ENCODE results near the gene ZNF814.
"Not testable (repeated sequence)": the region's sequence is repeated elsewhere in the genome, so short reads cannot be mapped to it uniquely, and the experiment has no call there.

ZNF814 gene

DNA sequence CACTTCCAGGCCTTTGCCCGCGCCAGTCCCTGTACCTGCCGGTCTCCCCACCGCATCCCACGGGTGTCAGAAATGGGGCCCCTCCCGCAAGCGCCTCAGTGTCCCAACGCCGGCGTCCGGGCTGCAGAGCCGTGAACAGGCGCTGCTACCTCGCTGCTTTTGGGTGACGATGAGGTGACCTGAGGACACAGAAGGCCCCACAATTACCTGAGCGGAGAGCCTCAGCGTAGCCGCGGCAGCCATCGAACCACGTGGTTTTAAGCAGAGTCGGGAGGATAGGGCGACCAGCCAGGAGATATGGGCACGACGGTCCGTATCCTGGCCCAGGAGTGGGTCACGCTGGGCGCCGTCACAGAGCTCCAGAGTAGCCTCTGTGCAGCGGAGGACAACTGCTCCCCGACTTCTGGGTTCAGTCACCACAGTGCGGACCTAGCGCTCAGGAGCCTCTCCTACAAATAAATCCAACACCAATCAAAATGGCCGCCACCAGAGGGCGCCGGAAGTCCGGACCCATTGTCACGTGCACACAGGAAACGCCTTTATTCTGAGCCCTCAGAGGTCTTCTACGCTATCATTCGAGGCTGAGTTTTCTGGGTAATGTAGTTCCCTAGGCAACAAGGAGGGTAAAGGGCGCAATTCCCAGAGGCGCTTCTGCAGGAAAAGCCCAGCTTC is at the start of gene ZNF814:
Gene ZNF814, minus strand, starts transcription at position 478 of the 672 bp plus-strand sequence. Its CDS starts 235 bp downstream, at position 243.
- peak; percentile 80 for FAIRE-seq

DNA sequence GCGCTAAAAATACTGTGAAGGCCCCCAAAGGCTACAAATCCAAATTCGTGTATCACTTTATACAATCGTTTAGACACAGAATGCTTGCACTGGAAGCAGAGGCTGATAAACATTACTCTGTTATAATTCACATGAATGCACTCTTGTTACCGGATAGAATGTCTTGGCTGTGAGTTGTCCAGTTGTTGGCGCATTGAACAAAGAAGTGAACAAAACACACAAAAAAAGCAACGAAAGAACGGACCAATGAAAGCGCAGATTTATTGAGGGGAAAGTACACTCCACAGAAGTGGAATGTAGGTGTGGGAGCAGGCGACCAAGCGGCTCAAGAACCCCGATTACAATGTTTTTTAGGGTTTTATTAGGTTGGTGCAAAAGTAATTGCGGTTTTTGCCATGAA is 46.9 kb upstream of the ZNF814 start:
- FAIRE-seq: no peak

DNA sequence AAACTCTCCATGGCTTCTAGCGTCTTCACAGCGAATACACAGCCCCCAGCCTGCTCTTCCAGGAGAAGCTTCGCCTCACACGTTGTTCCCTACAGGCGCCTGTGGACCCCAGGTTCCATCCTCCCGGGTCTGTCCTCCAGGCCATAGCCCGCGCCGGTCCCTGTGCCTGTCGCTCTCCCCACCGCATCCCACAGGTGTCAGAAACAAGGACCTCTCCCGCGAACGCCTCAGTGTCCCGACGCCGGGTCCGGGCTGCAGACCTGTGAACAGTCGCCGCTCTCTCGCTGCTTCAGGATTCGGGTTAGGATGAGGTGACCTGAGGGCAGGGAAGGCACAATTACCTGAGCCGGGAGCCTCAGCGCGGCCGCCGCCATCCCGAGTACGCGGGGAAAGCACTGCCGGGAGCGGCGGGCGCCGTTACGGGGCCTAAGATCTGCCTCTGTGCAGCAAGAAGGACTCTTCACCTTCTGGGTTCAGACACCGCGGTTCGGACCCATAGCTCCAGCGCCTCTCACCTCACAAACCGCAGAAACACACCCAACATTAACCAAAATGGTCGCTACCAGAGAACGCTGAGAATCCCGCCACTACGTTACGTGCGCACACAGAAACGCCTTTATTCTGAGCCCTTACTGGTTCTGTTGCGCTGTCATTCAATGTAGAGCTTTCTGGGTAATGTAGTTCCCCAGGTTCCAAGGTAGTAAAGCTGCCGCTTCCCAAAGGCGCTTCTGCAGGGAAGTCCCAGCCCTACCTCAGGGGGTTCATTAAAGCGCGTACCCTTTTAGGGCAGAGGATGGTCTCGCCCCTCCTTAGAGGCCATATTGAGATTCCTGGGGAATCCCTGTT is 46.2 kb upstream of the ZNF814 start, which contains the start of gene ZNF418:
Gene ZNF418, minus strand, starts transcription at position 583 of the 846 bp plus-strand sequence. CDS start 1,580 bp downstream, outside the sequence.
- peak; percentile 70 for FAIRE-seq

- no peak for FAIRE-seq
Measured at GRCh38 chr19:57927587-57927986, 38.8 kb upstream of the ZNF814 start.

GRCh38 chr19:57916168-57916995 is 27.5 kb upstream of the ZNF814 start, which contains the start of gene ZNF417:
TSS of gene ZNF417 (minus strand) at chr19:57916592. CDS start at chr19:57916411, 181 bp downstream.
- peak; percentile 98 for FAIRE-seq

GRCh38 chr19:57914531-57914930 is 25.7 kb upstream of the ZNF814 start:
- FAIRE-seq: no peak

GRCh38 chr19:57907394-57907793 is 18.6 kb upstream of the ZNF814 start:
- FAIRE-seq: no peak

DNA sequence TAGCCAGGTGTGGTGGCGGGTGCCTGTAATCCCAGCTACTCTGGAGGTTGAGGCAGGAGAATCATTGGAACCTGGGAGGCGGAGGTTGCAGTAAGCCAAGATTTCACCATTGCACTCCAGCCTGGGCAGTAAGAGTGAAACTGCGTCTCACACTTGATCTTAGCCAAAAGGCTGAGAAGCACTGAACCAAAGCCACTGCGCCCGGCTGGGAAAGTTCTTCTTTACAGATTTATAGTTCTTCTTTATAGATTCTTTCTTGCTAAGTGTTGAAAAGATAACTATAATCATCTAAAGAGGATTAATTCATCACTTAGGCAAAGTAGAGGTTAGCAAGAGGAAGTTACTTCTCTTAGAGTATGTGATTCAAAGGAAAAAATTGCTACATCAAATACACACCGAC is 16.4 kb upstream of the ZNF814 start:
- no peak for FAIRE-seq

DNA sequence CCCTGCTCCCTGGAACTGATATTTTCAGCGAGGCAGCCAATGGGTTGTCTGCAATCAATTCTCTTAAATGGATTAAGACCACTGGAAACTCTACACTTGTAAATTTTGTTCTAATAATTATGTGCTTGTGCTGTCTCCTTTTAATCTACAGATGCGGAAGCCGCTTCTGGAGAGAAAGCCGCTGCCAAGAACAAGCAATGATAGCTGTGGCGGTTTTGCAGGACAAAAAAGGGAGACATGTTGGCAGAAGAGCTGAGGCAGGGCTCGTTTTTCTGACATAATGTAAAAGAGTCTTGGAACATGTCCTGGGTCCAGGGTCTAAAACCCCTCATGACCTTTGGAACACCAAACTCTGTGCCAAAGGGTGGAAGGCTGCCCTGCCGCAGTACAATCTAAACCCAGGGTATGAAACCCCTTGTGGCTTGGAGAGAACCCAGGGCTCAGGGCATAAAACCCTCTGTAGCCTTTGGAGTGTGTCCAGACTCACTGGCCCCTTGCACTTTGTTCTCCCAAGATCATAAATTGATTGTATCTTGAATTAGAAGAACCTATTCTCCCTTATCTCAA is 14.9 kb upstream of the ZNF814 start:
- FAIRE-seq: no peak

DNA sequence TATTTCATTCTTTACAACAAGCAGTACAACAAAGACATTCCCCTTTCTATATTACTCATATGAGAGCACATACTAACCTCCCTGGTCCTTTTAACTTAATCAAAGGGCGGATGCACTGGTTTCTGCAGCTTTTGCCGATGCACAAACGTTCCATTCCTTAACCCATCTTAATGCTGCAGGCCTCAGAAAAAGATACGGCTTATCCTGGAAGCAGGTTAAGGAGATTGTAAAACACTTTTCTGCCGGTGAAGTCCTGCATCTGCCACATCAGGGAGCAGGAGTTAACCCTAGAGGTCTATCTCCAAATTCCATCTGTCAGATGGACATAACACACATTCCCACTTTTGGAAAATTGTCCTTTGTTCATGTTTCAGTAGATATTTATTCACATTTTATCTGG is 11.5 kb upstream of the ZNF814 start:
- FAIRE-seq: no peak

GRCh38 chr19:57890706-57891105 is 1.9 kb upstream of the ZNF814 start:
- not testable (repeated sequence) for FAIRE-seq

DNA sequence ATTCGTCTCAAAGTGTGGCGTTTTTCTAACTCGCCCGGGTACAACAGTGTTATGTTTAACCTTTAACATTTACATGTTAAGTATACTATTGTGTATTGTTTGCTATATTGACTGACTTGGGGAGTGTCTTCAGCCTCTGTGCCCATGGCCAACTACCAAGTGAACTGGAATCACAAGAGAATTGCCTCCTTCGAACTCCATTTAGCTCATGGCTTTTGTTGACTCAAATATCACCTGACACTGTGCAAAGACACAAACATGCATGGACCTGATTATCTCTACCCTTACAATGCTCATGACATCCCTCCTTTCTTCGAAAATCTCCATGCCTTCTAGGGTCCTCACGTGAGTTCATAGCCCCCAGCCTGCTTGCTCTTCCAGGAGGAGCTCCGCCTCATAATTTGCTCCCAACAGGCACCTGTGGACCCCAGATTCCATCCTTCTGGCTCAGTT is 704 bp downstream of the ZNF814 start:
- no peak for FAIRE-seq

DNA sequence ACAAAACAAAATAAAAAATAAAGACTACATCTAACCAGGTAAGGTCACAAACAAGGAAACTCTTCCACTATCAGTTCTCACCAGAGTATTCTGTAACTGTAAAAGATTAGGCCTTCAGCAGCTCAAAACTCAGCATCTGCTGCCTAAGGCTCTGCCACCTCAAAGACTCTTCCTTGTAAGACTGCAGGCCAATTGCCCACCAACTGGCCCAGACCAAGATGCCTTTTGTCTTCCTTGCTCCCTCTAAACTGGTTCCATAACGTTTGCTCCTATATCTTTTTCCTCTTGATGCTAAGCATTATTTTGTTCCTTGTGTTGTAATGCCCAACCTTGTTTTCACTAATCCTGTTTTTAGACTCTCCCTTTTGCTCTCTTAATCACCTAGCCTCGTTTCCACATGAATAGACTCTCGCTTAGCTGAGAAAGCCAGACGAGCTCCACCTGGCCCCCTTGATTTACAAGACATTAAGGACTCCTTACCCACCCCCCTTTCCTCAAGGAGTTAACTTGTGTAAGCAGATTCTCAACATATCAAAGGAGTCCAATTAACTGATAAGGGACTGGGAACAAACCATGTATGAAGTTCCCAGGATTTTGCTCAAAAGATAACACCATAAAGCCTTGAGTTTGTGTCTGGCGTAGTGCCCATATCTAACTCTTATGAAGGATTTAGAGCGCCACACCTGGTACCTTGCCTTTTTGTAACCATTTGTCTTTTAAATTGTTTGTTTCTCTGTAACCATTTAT is 1.5 kb downstream of the ZNF814 start:
- no peak for FAIRE-seq

DNA sequence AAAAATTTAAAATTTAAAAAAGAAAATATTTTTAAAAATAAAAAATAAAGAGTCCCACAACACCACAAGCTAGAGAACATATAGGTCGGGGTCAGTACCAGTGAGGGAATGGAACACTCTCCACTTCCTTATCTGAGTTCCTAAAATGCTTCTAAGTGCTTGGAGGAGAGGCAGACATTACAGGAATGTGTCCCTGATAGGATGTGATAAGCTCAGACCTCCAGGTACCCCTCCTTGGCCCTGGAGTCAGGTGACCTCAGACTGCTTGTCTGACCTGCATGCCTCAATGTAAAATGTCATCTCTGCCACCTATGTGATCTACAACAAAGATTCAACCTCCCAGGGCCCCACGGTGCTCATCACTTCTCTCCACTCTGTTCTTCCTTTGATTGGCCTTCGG is 2.8 kb downstream of the ZNF814 start:
- FAIRE-seq: no peak

GRCh38 chr19:57873883-57874799 is 14.7 kb downstream of the ZNF814 start:
- not testable (repeated sequence) for FAIRE-seq

GRCh38 chr19:57872450-57872849 is 16.4 kb downstream of the ZNF814 start:
- no peak for FAIRE-seq

GRCh38 chr19:57870225-57870624 is 18.6 kb downstream of the ZNF814 start:
- FAIRE-seq: no peak

DNA sequence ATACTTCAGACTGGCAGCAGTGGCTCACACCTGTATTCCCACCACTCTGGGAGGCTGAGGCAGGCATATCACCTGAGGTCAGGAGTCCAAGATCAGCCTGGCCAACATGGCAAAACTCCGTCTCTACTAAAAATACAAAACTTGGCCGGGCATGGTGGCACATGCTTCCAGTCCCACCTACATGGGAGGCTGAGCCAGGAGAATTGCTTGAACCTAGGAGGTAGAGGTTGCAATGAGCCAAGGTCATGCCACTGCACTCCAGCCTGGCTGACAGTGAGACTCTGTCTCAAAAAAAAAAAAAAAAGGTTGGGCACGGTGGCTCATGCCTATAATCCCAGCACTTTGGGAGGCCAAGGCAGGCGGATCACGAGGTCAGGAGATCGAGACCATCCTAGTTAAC is 19.2 kb downstream of the ZNF814 start:
- FAIRE-seq: not testable (repeated sequence)

GRCh38 chr19:57867868-57868492 is 20.9 kb downstream of the ZNF814 start:
- no peak for FAIRE-seq

DNA sequence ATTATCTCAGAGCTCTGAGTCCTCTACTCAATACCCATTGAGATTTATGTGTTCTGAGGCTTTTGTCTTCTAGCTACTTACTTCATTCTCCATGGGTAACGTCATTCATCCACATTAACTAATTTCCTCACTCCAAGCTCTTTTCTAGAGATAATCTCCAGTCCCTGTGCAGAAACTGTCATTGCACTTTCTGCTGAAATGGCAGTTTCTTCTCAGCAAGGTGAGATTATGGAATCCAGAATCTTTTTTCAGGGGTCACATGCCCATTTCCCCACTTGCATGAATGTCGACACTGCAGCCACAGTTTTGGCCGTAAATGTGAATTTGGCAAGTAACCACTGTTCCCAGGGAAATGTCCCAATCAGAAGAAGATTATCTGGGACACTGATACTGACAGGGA is 26.5 kb downstream of the ZNF814 start:
- not testable (repeated sequence) for FAIRE-seq

Data from islet of Langerhans (tissue), 1 donor.